Sigmoid colon (tissue), 4 donors: ENCODE measurements around the gene VCX3B.

Experiments
- POLR2AphosphoS5 ChIP-seq, 4 donors: sonication (generic); formaldehyde crosslinking; IDR thresholded peaks; one replicate each; pipeline ENCODE4 v1.6.1; 2017; ENCODE audit warnings: antibody characterized with exemption in 4 of 4
- TF ChIP-seq, protein P1 (sequence below), 4 experiments: fragments of 450-650 bp in 3 of 4; fragments of 200-600 bp in 1 of 4; IDR thresholded peaks; one replicate each; pipeline ENCODE4 v1.5.1; 2016 to 2019; ENCODE audit warnings: antibody characterized with exemption in 4 of 4, mild to moderate bottlenecking in 3 of 4, moderate library complexity in 2 of 4

DNA sequence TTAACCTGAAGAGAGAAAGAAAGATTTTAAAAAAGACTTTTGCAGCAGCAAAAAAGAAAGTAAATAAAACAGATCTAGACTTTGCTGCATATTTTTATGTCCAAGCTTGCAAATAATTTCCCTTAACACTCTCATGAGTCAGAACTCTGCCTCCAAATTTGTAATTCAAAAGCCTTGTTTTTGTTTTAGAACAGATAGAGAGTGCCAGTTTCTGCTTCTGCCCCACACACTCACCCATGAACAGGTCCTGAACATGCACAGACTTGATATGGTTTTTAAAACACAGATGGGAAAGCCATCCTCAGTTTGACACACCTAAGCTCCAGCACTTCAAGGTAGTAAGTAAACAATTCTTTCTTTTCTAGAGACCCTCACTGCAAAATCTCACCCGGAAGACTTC, 39.7 kb upstream of the VCX3B start:
- TF ChIP-seq, protein P1, sequence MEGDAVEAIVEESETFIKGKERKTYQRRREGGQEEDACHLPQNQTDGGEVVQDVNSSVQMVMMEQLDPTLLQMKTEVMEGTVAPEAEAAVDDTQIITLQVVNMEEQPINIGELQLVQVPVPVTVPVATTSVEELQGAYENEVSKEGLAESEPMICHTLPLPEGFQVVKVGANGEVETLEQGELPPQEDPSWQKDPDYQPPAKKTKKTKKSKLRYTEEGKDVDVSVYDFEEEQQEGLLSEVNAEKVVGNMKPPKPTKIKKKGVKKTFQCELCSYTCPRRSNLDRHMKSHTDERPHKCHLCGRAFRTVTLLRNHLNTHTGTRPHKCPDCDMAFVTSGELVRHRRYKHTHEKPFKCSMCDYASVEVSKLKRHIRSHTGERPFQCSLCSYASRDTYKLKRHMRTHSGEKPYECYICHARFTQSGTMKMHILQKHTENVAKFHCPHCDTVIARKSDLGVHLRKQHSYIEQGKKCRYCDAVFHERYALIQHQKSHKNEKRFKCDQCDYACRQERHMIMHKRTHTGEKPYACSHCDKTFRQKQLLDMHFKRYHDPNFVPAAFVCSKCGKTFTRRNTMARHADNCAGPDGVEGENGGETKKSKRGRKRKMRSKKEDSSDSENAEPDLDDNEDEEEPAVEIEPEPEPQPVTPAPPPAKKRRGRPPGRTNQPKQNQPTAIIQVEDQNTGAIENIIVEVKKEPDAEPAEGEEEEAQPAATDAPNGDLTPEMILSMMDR (IDR thresholded peaks at IDR 0.05) = no peak
- TF ChIP-seq POLR2AphosphoS5 (IDR thresholded peaks at IDR 0.05) = no peak
